IPS-NIHi7 (cell line): ENCODE measurements around the gene ZCCHC7.

Experiments
- DNase-seq: peaks from one replicate; pipeline ENCODE4 v3.0.0; 2012; ENCODE audit warnings: mixed read lengths; ENCODE audit errors: extremely low spot score

The ZCCHC7 gene

GRCh38 chr9:37405350-37405749, 285.0 kb downstream of the ZCCHC7 start:
- DNase-seq, result no peak

GRCh38 chr9:37405764-37406380, 285.5 kb downstream of the ZCCHC7 start:
- no peak for DNase-seq

DNA sequence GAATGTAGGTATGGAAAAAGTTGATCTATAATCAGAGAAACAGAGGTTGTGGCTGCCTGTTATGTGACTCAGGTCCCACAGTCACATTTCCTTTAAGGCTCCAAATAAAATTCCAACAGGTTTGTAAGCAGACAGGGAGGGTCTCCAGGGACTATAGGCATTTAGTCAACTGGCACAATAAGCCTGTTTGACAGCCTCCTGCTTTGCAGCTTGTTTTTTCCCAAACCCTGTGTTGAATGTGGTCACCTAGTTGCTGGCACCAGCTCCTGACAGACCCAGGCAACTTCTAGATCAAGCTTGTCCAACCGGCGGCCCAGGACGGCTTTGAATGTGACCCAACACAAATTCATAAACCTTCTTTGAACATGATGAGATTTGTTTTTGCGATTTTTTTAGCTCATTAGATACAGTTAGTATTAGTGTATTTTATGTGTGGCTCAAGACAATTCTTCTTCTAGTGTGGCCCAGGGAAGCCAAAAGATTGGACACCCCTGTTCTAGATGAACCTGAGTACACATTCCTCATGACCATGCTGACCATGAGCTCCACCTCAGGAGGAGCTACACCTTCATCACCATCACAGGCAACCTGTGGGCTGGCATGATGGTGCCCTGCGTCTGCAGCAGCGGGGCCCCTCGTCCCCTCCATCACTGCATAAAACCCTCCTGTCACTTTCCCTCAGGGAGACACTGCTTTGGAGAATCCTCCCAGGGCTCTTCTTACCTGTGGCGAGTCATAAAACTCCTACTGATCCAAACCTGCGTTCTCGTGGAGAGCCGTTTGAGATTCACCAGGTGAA, 286.4 kb downstream of the ZCCHC7 start:
- no peak for DNase-seq

GRCh38 chr9:37407468-37407867, 287.1 kb downstream of the ZCCHC7 start:
- DNase-seq, result no peak
